Naive thymus-derived CD4-positive, alpha-beta T cell (primary cell): ENCODE data around the gene ATP2A3. TPM values are rescaled to one million over a fixed set of nuclear protein-coding genes. Genes with fewer than 3 reads are reported as not detected.

ENCODE experiments used
- ATAC-seq: fragments of 150-1000 bp; cut with Tn5 transposase; 2 replicates; pipeline ENCODE4 v1.10.0; 2021; ENCODE audit warnings: mild to moderate bottlenecking, moderate library complexity
- CTCF ChIA-PET: fragments of 350-600 bp; sonication (Branson Sonifier 250); formaldehyde crosslinking; loops from one replicate; lab custom pipeline; 2021; ENCODE audit warnings: antibody characterized with exemption; lab: Charles Lee
- POLR2A ChIA-PET: fragments of 350-600 bp; sonication (Branson Sonifier 250); formaldehyde crosslinking; loops from one replicate; lab custom pipeline; 2021; ENCODE audit warnings: antibody characterized with exemption, inconsistent platforms; lab: Charles Lee
- DNase-seq, 9 donors: peaks; one replicate each; pipeline versions ENCODE4 v3.0.0 to v3.0.0-alpha.2; 2020 to 2022; ENCODE audit warnings: mixed read lengths in 1 of 9
- H3K27ac ChIP-seq: one replicate; pipeline ENCODE4 v1.7.0; 2013; ENCODE audit warnings: mild to moderate bottlenecking, low read depth, low read length, moderate library complexity
- H3K27me3 ChIP-seq, 2 donors: one replicate each; pipeline ENCODE4 v1.7.0; 2013; ENCODE audit warnings: low read length in 2 of 2, mild to moderate bottlenecking in 2 of 2, moderate library complexity in 2 of 2; ENCODE audit not compliant: control insufficient read depth in 2 of 2, insufficient read depth in 2 of 2
- H3K36me3 ChIP-seq, 3 experiments: 1 replicate in 2 of 3; 2 replicates in 1 of 3; pipeline ENCODE4 v1.7.0; 2013; ENCODE audit warnings: low read length in 3 of 3, mild to moderate bottlenecking in 3 of 3, moderate library complexity in 1 of 3; ENCODE audit not compliant: insufficient read depth in 3 of 3, control insufficient read depth in 2 of 3
- H3K4me1 ChIP-seq, 2 donors: one replicate each; pipeline ENCODE4 v1.7.0; 2013; ENCODE audit warnings: low read length in 2 of 2, mild to moderate bottlenecking in 2 of 2, moderate library complexity in 1 of 2; ENCODE audit not compliant: control insufficient read depth in 2 of 2, insufficient read depth in 2 of 2
- H3K4me3 ChIP-seq: 2 replicates; pipeline ENCODE4 v1.7.0; 2013; ENCODE audit warnings: mild to moderate bottlenecking, low read length
- H3K9me3 ChIP-seq, 3 experiments: 1 replicate in 2 of 3; 2 replicates in 1 of 3; pipeline ENCODE4 v1.7.0; 2013; ENCODE audit warnings: low read length in 3 of 3; ENCODE audit not compliant: control insufficient read depth in 2 of 3
- H3K27ac Mint-ChIP-seq, 9 donors: one replicate each; pipeline ENCODE4 v1.8.0; 2020 to 2022; ENCODE audit warnings: mixed read lengths in 9 of 9, mild to moderate bottlenecking in 8 of 9, moderate library complexity in 5 of 9, inconsistent platforms in 2 of 9
- H3K27me3 Mint-ChIP-seq, 5 donors: one replicate each; pipeline ENCODE4 v1.8.0; 2021 to 2022; ENCODE audit warnings: mixed read lengths in 5 of 5, mild to moderate bottlenecking in 1 of 5
- H3K36me3 Mint-ChIP-seq, 5 donors: one replicate each; pipeline ENCODE4 v1.8.0; 2020 to 2022; ENCODE audit warnings: mixed read lengths in 5 of 5, mild to moderate bottlenecking in 3 of 5, inconsistent platforms in 1 of 5
- H3K4me1 Mint-ChIP-seq, 7 donors: one replicate each; pipeline ENCODE4 v1.8.0; 2020 to 2022; ENCODE audit warnings: mixed read lengths in 7 of 7, mild to moderate bottlenecking in 3 of 7, inconsistent platforms in 1 of 7
- H3K4me3 Mint-ChIP-seq, 10 donors: one replicate each; pipeline ENCODE4 v1.8.0; 2020 to 2022; ENCODE audit warnings: mild to moderate bottlenecking in 10 of 10, mixed read lengths in 10 of 10, moderate library complexity in 6 of 10, inconsistent platforms in 2 of 10
- H3K9me3 Mint-ChIP-seq, 11 donors: one replicate each; pipeline ENCODE4 v1.8.0; 2020 to 2022; ENCODE audit warnings: mixed read lengths in 11 of 11, mild to moderate bottlenecking in 4 of 11, inconsistent platforms in 1 of 11, moderate library complexity in 1 of 11
- intact Hi-C, 2 donors: fragments of 100-400 bp; cut with micrococcal nuclease; formaldehyde crosslinking; loops; one replicate each; pipeline ENCODE4 v1.15.1; 2023
- polyA plus RNA-seq, 2 donors: library from polyadenylated mRNA; unstranded; fragments of 300-500 nt; fragmentation: Illumina TruSeq; gene quantifications; one replicate each; pipeline ENCODE4 v1.2.3, GENCODE V29; 2021
- total RNA-seq, 6 experiments: library from RNA in 5 of 6; stranded (reverse) in 5 of 6; gene quantifications; 1 replicate in 5 of 6; 2 replicates in 1 of 6; pipeline ENCODE4 v1.2.3 and lab custom pipeline; 2021 to 2026

Gene ATP2A3
- total and polyA plus RNA-seq, 7 experiments from 2014 or later: 46.6 to 260 (median 157) TPM

DNA sequence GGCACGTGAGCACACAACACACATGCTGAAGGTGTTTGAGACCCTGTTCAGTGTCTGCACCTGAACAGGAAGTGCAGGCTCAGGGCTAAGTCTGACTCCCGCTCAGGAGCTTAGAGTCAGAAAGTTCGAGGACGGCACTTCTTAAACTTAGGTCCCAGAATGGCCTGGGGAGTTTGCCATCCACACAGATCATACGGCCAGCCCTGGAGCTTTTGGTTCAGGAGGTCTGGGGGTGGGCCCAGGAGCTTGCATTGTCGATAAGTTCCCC, 67.3 kb downstream of the ATP2A3 start:
- CTCF ChIA-PET: interaction anchor here (0.6 to 1.2 kb wide), 2 partner anchors 15 to 1574 kb away, joined by 4 to 5 read pairs; no protein-coding TSS in a partner anchor
- intact Hi-C loops: no loop called here
- POLR2A ChIA-PET: interaction anchor here (0.6 to 1.2 kb wide), 2 partner anchors 9 to 542 kb away, joined by 3 read pairs; no protein-coding TSS in a partner anchor

DNA sequence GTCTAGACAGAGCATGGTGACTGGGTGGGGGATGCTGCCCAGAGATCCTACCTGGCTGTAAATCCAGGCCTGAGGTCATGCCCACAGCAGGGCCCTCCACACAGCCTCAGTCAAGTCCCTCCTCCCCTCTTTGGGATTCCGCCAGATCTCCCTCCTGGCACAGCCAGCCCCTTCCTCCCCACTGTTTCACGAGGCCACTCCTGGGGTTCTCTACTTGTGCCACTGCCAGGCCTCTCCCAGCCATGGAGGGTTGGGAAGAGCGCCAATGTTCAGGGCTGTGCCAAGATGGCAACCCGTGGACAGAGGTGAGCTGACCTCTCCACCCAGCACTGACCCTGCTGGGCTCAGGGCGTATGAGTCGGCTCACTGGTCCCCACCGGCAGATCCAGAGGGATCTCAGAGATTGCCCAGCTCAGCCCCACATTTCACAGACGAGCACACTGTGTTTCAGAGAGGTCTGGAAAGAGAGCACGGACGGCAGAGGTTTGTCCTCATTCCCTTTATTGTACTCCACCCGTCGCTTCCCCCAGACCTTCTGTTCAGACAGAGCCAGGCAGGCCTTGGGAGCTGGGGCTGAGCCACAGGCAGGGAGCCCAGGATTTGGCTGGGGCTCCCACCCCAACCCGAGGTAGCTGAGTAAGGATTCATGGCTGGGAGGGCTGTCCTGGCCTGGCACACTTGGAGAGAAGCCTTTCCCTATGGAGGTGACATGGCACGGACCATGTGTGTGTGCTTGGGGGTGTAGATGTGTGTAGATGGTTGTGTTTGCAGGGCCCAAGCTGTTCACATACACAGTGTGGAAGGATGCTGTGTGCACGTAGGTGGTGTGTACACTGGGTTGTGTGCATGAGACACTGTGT, 67.9 kb downstream of the ATP2A3 start:
- Mint-ChIP-seq H3K9me3 (no peaks in the 10 kb centered on the region), H3K4me3 (no peak overlapping the region), H3K27ac (peak overlapping the region in 1 of 9 donors; percentile 62), H3K4me1 (peaks cover 14 to 22% (median 20%) of the 10 kb centered on the region in 7 donors), H3K27me3 (peaks cover 0 to 8% (median 0%) of the 10 kb centered on the region in 5 donors), H3K36me3 (no peaks in the 10 kb centered on the region)
- Histone ChIP-seq H3K9me3 (no peaks in the 10 kb centered on the region), H3K27me3 (no peaks in the 10 kb centered on the region), H3K4me3 (no peak overlapping the region), H3K4me1 (peaks cover 11 to 17% of the 10 kb centered on the region in 2 donors), H3K36me3 (no peaks in the 10 kb centered on the region), H3K27ac (no peak overlapping the region)
- DNase-seq (no peak), ATAC-seq (no peak)
- intact Hi-C loops: no loop called here
- POLR2A ChIA-PET: interaction anchor here (0.6 to 1.2 kb wide), 3 partner anchors 9 to 543 kb away, joined by 3 to 4 read pairs (median 3); no protein-coding TSS in a partner anchor
- CTCF ChIA-PET: interaction anchor here (0.6 kb wide), 1 partner anchor 1574 kb away, joined by 5 read pairs; no protein-coding TSS in a partner anchor

More for the DNA sequence above, 67.3 kb downstream of the ATP2A3 start:
- Histone ChIP-seq H3K36me3 (no peaks in the 10 kb centered on the region), H3K27me3 (no peaks in the 10 kb centered on the region), H3K4me3 (no peak overlapping the region), H3K4me1 (peaks cover 11% of the 10 kb centered on the region in 2 donors), H3K9me3 (no peaks in the 10 kb centered on the region), H3K27ac (no peak overlapping the region)
- H3K27me3 Mint-ChIP-seq: peaks cover 0 to 4% (median 0%) of the 10 kb centered on the region in 5 donors
- no peak for DNase-seq
- no peaks in the 10 kb centered on the region for H3K9me3 Mint-ChIP-seq
- H3K4me1 Mint-ChIP-seq: peaks cover 8 to 16% (median 14%) of the 10 kb centered on the region in 7 donors
- no peak for ATAC-seq
- no peak overlapping the region for H3K27ac Mint-ChIP-seq
- H3K4me3 Mint-ChIP-seq: no peak overlapping the region
- H3K36me3 Mint-ChIP-seq: no peaks in the 10 kb centered on the region

DNA sequence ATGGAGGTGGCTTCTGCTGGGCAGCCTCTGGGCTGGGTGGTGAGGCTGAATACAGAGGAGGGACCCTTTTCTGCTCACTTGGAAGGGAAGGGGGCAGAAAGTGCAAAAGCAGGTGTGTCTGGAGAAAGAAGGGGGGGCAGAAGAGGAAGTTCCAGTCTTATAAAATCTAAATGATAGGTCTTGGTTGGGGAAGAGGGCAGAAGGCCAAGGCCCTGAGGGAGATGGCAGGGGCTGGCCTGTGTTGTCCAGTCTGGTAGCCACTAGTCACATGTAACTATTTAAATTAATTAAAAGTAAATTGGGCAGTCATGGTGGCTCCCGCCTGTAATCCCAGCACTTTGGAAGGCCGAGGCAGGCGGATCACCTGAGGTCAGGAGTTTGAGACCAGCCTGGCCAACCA, 68.9 kb downstream of the ATP2A3 start:
- H3K4me1 Mint-ChIP-seq: peaks cover 22 to 32% (median 28%) of the 10 kb centered on the region in 7 donors
- no peak overlapping the region for H3K27ac Mint-ChIP-seq
- ATAC-seq (no peak), DNase-seq (no peak)
- H3K9me3 Mint-ChIP-seq: no peaks in the 10 kb centered on the region
- no peaks in the 10 kb centered on the region for H3K36me3 Mint-ChIP-seq
- Histone ChIP-seq H3K27me3 (no peaks in the 10 kb centered on the region), H3K9me3 (no peaks in the 10 kb centered on the region), H3K27ac (no peak overlapping the region), H3K4me1 (peaks cover 11 to 19% of the 10 kb centered on the region in 2 donors), H3K4me3 (no peak overlapping the region), H3K36me3 (no peaks in the 10 kb centered on the region)
- intact Hi-C loops: no loop called here
- ChIA-PET CTCF (no interaction called here), POLR2A (interaction anchor here (0.6 kb wide), 1 partner anchor 204 kb away, joined by 4 read pairs; no protein-coding TSS in a partner anchor)
- H3K27me3 Mint-ChIP-seq: peaks cover 0 to 7% (median 0%) of the 10 kb centered on the region in 5 donors
- no peak overlapping the region for H3K4me3 Mint-ChIP-seq

DNA sequence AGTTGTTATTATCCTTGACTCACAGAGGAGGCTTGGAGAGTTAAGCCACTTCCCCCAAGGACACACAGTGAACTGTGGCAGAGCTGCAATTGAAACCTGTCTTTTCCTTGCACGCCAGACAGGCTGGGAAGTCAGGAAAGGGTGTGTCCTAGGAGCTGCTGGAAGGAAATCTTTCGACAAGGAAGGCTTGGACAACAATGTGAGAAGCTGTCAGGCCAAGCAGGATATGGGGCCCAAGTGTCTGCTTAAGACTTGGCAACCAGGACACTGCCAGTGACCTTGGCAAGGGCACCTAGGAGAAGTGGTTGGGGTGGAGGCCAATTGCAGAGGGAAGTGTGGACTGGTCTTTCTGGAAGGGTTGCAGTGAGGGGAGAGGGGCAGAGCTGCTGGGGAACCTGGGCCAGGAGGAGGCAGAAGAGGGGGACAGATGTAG, 69.3 kb downstream of the ATP2A3 start:
- Mint-ChIP-seq H3K9me3 (no peaks in the 10 kb centered on the region), H3K27me3 (peaks cover 0 to 7% (median 0%) of the 10 kb centered on the region in 5 donors), H3K4me1 (peaks cover 23 to 34% (median 30%) of the 10 kb centered on the region in 7 donors), H3K36me3 (no peaks in the 10 kb centered on the region), H3K27ac (peak overlapping the region in 1 of 9 donors; percentile 73), H3K4me3 (peak overlapping the region in 1 of 10 donors; percentile 8)
- no peaks in the 10 kb centered on the region for H3K36me3 ChIP-seq
- peaks cover 11 to 19% of the 10 kb centered on the region in 2 donors for H3K4me1 ChIP-seq
- no peaks in the 10 kb centered on the region for H3K9me3 ChIP-seq
- ATAC-seq (no peak), DNase-seq (no peak)
- no peak overlapping the region for H3K27ac ChIP-seq
- intact Hi-C loops: loop anchor here (5.0 kb wide), 2 partner anchors 228 to 472 kb away; partner anchors contain the start of genes EMC6 (in 1 of the 2), TAX1BP3 (in 1 of the 2) and UBE2G1 (in 1 of the 2)
- H3K27me3 ChIP-seq: no peaks in the 10 kb centered on the region
- H3K4me3 ChIP-seq: no peak overlapping the region
- ChIA-PET POLR2A (interaction anchor here (0.7 kb wide), 1 partner anchor 1792 kb away, joined by 3 read pairs; no protein-coding TSS in a partner anchor), CTCF (no interaction called here)

DNA sequence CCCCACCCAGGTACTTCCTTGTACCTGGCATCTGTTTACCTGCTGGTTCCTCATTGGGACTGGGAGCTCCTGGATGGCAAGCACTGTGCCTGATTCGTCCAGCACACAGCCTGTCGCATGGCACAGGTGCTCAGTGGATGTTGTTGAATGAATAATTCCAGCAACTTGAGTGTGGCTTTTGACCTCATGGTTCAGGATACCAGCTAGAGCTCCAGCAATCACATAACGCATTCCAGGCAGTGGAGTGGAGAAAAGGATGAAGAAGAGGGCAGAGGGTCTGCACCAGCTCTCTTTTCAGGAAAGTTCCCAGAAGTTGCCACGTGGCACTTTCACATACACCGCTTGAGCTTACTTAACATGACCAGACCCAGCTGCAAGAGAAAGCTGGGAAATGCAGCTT, 70.0 kb downstream of the ATP2A3 start:
- no peaks in the 10 kb centered on the region for H3K36me3 ChIP-seq
- no peaks in the 10 kb centered on the region for H3K36me3 Mint-ChIP-seq
- ChIA-PET POLR2A (interaction anchor here (0.7 kb wide), 1 partner anchor 1791 kb away, joined by 3 read pairs; no protein-coding TSS in a partner anchor), CTCF (no interaction called here)
- DNase-seq: no peak
- peaks cover 11 to 19% of the 10 kb centered on the region in 2 donors for H3K4me1 ChIP-seq
- peaks cover 0 to 7% (median 0%) of the 10 kb centered on the region in 5 donors for H3K27me3 Mint-ChIP-seq
- no peaks in the 10 kb centered on the region for H3K9me3 ChIP-seq
- H3K4me1 Mint-ChIP-seq: peaks cover 23 to 37% (median 31%) of the 10 kb centered on the region in 7 donors
- H3K27ac ChIP-seq: no peak overlapping the region
- no peaks in the 10 kb centered on the region for H3K27me3 ChIP-seq
- peak overlapping the region; percentile 79 to 90 (median 82) for H3K4me3 Mint-ChIP-seq
- ATAC-seq: no peak
- H3K4me3 ChIP-seq: no peak overlapping the region
- intact Hi-C loops: loop anchor here (5.0 kb wide), 2 partner anchors 227 to 473 kb away; partner anchors contain the start of genes EMC6 (in 1 of the 2), TAX1BP3 (in 1 of the 2) and UBE2G1 (in 1 of the 2)
- H3K27ac Mint-ChIP-seq: peak overlapping the region; percentile 73 to 93 (median 85)
- no peaks in the 10 kb centered on the region for H3K9me3 Mint-ChIP-seq

DNA sequence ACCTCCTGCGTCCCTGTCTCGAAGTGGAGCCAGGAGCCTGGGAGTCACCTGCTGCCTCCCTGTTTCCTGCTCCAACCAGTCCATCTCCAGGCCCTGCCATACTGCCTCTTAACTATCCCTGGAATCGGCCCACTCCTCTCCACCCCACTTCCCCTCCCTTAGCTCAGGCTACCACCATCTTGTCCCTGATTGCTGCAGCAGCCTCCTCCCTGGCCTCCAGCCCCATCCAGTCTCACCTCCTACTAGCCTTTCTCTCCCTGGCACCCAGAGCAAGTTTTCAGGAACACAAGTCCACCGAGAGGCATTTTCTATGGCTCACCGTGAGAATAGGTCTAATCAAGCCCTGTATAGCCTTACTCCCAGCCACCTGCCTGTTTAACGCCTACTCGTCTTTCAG, 70.5 kb downstream of the ATP2A3 start:
- H3K36me3 Mint-ChIP-seq: no peaks in the 10 kb centered on the region
- peaks cover 23 to 41% (median 31%) of the 10 kb centered on the region in 7 donors for H3K4me1 Mint-ChIP-seq
- Histone ChIP-seq H3K4me3 (peak overlapping the region; percentile 70), H3K27me3 (no peaks in the 10 kb centered on the region), H3K4me1 (peaks cover 11 to 19% of the 10 kb centered on the region in 2 donors), H3K9me3 (no peaks in the 10 kb centered on the region), H3K36me3 (no peaks in the 10 kb centered on the region), H3K27ac (peak overlapping the region; percentile 77)
- POLR2A ChIA-PET: interaction anchor here (1.3 to 1.4 kb wide), 2 partner anchors 47 to 69 kb away, joined by 7 to 8 read pairs; partner anchors contain the start of gene NCBP3
- H3K4me3 Mint-ChIP-seq: peak overlapping the region; percentile 79 to 90 (median 82)
- ATAC-seq (no peak), DNase-seq (no peak)
- CTCF ChIA-PET: no interaction called here
- intact Hi-C loops: loop anchor here (1.0 to 5.0 kb wide), 12 partner anchors 17 to 474 kb away; partner anchors contain the start of genes CYB5D2 (in 2 of the 2), NCBP3 (in 2 of the 2), UBE2G1 (in 2 of the 2) and ZZEF1 (in 2 of the 2)
- H3K9me3 Mint-ChIP-seq: no peaks in the 10 kb centered on the region
- H3K27ac Mint-ChIP-seq: peak overlapping the region; percentile 73 to 93 (median 85)
- peaks cover 0 to 7% (median 0%) of the 10 kb centered on the region in 5 donors for H3K27me3 Mint-ChIP-seq
